ENCODE data around the gene MYL7. TPM values are rescaled to one million over a fixed set of nuclear protein-coding genes. Genes with fewer than 3 reads are reported as not detected.

MYL7 gene
- total and polyA plus RNA-seq, 2 of the 4 experiments (the other 2 are of a cell fraction): 0.24 TPM; not detected in 1

DNA sequence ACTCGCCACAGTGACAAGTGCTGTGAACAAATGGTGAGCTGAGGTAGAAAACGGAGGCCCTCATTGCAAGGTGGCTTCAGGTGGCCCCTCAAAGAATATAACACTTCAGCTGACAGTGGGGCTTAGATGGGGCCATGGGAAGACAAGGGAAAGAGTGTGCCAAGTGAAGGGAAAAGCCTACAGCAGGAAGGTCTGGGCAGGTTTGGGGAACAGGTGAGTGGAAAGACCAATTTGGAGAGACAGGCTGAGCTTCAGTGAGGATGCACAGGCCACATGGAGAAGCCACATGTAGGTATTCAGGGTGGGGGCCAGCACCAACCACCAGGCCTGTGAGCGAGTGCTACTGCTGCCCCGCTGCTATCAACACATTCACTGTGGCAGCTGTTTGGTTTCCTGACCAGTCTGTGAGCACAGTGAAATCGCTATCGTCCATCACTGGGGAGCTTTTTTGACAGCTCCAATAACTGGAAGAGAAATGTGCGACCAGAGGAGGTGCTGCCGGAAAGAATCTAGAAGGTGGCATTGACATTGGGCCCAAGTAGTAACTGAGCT lies 21.2 kb downstream of the MYL7 start:
- Histone ChIP-seq H2BK120ac (ENCODE audit: low read depth, low read length) (no peak overlapping the region), H3K4ac (ENCODE audit: low read depth, low read length) (no peak overlapping the region), H3K9ac (ENCODE audit: low read depth, low read length) (no peak overlapping the region), H2BK15ac (ENCODE audit: low read depth, low read length) (no peak overlapping the region), H3K4me2 (ENCODE audit: low read depth, low read length) (no peak overlapping the region), H4K8ac (ENCODE audit: low read depth in 2 of 2, low read length in 2 of 2) (no peak overlapping the region), H3K27me3 (ENCODE audit: control insufficient read depth, insufficient read depth, low read length) (no peaks in the 10 kb centered on the region), H2AFZ (replicated peaks; ENCODE audit: low read length, poor library complexity) (no peak overlapping the region), H3K79me1 (ENCODE audit: low read depth in 1 of 2, low read length in 2 of 2) (peaks cover 17 to 52% of the 10 kb centered on the region in 2 experiments), H2AK5ac (ENCODE audit: low read depth, low read length) (no peak overlapping the region), H3K9me3 (ENCODE audit: control insufficient read depth, insufficient read depth, low read length) (no peaks in the 10 kb centered on the region), H3K36me3 (ENCODE audit: control insufficient read depth, insufficient read depth, low read length) (peaks cover 38% of the 10 kb centered on the region), H3K56ac (ENCODE audit: extremely low read depth, insufficient read depth, low read length) (no peak overlapping the region), H4K5ac (ENCODE audit: low read depth, low read length) (no peak overlapping the region), H2BK20ac (ENCODE audit: low read depth, low read length) (no peak overlapping the region), H3K4me1 (ENCODE audit: control insufficient read depth, insufficient read depth, low read length) (peaks cover 6% of the 10 kb centered on the region), H3K18ac (ENCODE audit: low read depth, low read length) (no peak overlapping the region), H3K9me1 (ENCODE audit: insufficient read depth, low read length) (peaks cover 16% of the 10 kb centered on the region), H3K27ac (ENCODE audit: insufficient read depth, low read length) (no peak overlapping the region), H2AK9ac (replicated peaks; ENCODE audit: low read depth, low read length, poor library complexity) (peak overlapping the region; percentile 15), H3K23ac (ENCODE audit: low read depth, low read length) (no peak overlapping the region), H3K14ac (replicated peaks; ENCODE audit: low read depth, low read length) (no peak overlapping the region), H2BK5ac (ENCODE audit: low read depth, low read length, poor library complexity, severe bottlenecking) (no peak overlapping the region), H4K91ac (ENCODE audit: insufficient read depth, low read depth, low read length) (no peak overlapping the region), H3K4me3 (ENCODE audit: insufficient read depth, low read depth, low read length) (no peak overlapping the region), H4K20me1 (ENCODE audit: insufficient read depth, low read length) (no peaks in the 10 kb centered on the region; the same call in 1 of the 2 replicates)
- TF ChIP-seq BHLHE40 (IDR thresholded peaks at IDR 0.05; ENCODE audit: low read depth, low read length) (no peak), RFX5 (IDR thresholded peaks at IDR 0.05; ENCODE audit: low read depth, low read length) (no peak), SMC3 (IDR thresholded peaks at IDR 0.05; ENCODE audit: low read depth, low read length) (no peak), MAZ (IDR thresholded peaks at IDR 0.05; ENCODE audit: borderline replicate concordance, low read depth, low read length) (no peak), CHD1 (IDR thresholded peaks at IDR 0.05; ENCODE audit: low read depth, low read length) (no peak), POLR2A (IDR thresholded peaks at IDR 0.05; ENCODE audit: low read depth, low read length) (no peak), RAD21 (IDR thresholded peaks at IDR 0.05; ENCODE audit: low read length) (no peak), CEBPB (IDR thresholded peaks at IDR 0.05; ENCODE audit: low read depth, low read length) (no peak), MXI1 (IDR thresholded peaks at IDR 0.05; ENCODE audit: borderline replicate concordance, low read depth, low read length) (no peak), RCOR1 (IDR thresholded peaks at IDR 0.05; ENCODE audit: insufficient replicate concordance, low read length) (no peak), MAFK (IDR thresholded peaks at IDR 0.05; ENCODE audit: low read depth, low read length) (no peak), NFE2L2 (IDR thresholded peaks at IDR 0.05; ENCODE audit: low read depth, low read length) (no peak), FOS (IDR thresholded peaks at IDR 0.05; ENCODE audit: low read depth, low read length) (no peak)
- TF ChIP-seq, protein P1, sequence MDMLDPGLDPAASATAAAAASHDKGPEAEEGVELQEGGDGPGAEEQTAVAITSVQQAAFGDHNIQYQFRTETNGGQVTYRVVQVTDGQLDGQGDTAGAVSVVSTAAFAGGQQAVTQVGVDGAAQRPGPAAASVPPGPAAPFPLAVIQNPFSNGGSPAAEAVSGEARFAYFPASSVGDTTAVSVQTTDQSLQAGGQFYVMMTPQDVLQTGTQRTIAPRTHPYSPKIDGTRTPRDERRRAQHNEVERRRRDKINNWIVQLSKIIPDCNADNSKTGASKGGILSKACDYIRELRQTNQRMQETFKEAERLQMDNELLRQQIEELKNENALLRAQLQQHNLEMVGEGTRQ (IDR thresholded peaks at IDR 0.05; ENCODE audit: low read depth, low read length): no peak
- TF ChIP-seq, protein P2, sequence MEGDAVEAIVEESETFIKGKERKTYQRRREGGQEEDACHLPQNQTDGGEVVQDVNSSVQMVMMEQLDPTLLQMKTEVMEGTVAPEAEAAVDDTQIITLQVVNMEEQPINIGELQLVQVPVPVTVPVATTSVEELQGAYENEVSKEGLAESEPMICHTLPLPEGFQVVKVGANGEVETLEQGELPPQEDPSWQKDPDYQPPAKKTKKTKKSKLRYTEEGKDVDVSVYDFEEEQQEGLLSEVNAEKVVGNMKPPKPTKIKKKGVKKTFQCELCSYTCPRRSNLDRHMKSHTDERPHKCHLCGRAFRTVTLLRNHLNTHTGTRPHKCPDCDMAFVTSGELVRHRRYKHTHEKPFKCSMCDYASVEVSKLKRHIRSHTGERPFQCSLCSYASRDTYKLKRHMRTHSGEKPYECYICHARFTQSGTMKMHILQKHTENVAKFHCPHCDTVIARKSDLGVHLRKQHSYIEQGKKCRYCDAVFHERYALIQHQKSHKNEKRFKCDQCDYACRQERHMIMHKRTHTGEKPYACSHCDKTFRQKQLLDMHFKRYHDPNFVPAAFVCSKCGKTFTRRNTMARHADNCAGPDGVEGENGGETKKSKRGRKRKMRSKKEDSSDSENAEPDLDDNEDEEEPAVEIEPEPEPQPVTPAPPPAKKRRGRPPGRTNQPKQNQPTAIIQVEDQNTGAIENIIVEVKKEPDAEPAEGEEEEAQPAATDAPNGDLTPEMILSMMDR (conservative IDR thresholded peaks at IDR 0.05; ENCODE audit: low read depth, low read length): no peak
- in situ Hi-C loops (cut with MboI; ENCODE audit: low sequenced_read_pairs): loop anchor here (10.0 kb wide), 1 partner anchor 75 kb away; no protein-coding TSS in a partner anchor
- CTCF ChIA-PET: no interaction called here
- DNase-seq (no peak), ATAC-seq (ENCODE audit: low read depth) (no peak)
- BruUV-seq (replicated peaks): no TSS peak
- dilution Hi-C loops (cut with HindIII; ENCODE audit: low sequenced_read_pairs, unreplicated experiment): no loop called here
- intact Hi-C loops (cut with micrococcal nuclease): no loop called here
- 81% methylated on average over 4 of the region's 8 CpGs; no CpG with 5 or more reads in 1 of the 2 experiments for WGBS, 2 experiments (ENCODE audit: extremely low coverage in 2 of 2, insufficient read length in 1 of 2)
- POLR2A ChIA-PET (ENCODE audit: unreplicated experiment): no interaction called here
